Measurements from ENCODE around the gene ARHGAP8.
"Not testable (repeated sequence)": the region's sequence is repeated elsewhere in the genome, so short reads cannot be mapped to it uniquely, and the experiment has no call there.

Gene ARHGAP8

GRCh38 chr22:44776605-44777363 is 24.4 kb downstream of the ARHGAP8 start:
- no peak for DNase-seq

DNA sequence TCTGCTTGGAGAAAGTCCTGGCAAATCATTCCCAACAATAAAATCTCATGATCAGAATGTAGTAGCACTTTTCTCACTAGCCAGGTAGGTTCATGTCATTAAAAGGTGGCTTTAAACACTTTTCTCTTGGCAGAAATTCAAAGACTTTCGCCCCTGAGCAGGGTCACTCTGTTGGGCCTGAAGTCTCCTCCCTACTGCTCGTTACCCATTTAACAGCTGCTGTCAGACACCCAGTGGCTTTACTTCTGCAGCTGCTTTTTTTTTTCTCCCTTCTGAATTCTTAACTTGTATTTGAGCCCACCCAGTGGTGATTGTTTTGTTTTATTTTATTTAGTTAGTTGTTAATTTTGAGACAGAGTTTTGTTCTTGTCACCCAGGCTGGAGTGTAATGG is 25.0 kb downstream of the ARHGAP8 start:
- no peak for DNase-seq

GRCh38 chr22:44780876-44781449 is 28.6 kb downstream of the ARHGAP8 start:
- no peak for DNase-seq

GRCh38 chr22:44782363-44782963 is 30.1 kb downstream of the ARHGAP8 start:
- no peak for DNase-seq

DNA sequence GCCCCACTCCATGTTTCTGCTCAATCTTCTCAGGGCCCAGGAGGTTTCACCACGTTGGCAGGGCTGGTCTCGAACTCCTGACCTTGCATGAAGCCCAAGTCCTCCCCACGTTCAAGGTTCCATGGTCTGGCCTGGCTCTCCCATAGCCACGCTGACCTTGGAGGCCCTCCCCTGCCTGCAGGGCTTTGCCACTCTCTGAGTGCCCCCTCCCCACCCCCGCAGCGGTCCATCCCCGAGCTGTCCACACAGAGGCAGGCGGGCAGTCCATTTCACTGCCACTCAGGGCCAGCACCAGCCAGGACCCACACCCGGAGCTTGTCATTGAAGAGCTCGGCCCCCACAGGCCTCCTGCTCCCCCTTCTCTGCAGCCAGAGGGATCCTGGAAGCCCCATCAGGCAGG is 30.7 kb downstream of the ARHGAP8 start:
- DNase-seq: no peak

DNA sequence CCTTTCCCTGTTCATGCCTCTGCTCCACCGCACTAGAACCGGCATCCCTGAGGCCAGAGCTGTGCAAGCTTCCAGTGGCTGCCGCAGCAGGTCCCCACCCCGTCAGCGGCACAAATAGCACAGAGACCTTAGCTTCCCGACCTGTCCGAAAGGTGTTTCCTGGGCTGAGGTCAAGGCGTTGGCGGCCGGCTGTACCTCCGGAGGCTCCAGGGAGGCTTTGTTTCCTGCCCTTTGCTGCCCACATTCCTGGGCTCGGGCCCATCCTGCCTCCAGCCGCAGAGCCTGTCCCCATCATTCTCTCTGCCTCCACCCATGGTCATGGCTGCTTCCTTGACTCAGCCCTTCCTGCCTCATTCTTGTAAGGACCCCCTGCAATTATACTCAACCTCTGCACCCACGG is 31.2 kb downstream of the ARHGAP8 start:
- DNase-seq: no peak

GRCh38 chr22:44786136-44786535 is 33.8 kb downstream of the ARHGAP8 start:
- no peak for DNase-seq

- no peak for DNase-seq
Measured at GRCh38 chr22:44786610-44787009, 34.2 kb downstream of the ARHGAP8 start.

DNA sequence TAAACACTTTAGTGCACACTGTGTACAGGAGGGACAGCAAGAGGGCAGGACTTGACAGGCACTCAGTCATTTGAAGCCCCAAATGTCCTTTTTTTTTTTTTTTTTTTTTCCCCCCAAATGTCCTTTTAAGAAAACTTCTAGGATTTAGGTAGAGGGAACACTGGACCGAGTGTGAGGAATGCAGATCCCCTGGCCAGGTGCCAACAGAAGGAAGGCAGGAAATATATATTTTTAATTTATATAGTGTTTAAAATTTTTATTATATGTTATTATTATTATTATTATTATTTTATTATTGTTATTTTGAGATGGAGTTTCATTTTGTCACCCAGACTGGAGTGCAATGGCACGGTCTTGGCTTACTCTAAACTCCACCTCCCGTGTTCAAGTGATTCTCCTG is 35.5 kb downstream of the ARHGAP8 start:
- DNase-seq: no peak

GRCh38 chr22:44793106-44793505 is 40.7 kb downstream of the ARHGAP8 start:
- no peak for DNase-seq

DNA sequence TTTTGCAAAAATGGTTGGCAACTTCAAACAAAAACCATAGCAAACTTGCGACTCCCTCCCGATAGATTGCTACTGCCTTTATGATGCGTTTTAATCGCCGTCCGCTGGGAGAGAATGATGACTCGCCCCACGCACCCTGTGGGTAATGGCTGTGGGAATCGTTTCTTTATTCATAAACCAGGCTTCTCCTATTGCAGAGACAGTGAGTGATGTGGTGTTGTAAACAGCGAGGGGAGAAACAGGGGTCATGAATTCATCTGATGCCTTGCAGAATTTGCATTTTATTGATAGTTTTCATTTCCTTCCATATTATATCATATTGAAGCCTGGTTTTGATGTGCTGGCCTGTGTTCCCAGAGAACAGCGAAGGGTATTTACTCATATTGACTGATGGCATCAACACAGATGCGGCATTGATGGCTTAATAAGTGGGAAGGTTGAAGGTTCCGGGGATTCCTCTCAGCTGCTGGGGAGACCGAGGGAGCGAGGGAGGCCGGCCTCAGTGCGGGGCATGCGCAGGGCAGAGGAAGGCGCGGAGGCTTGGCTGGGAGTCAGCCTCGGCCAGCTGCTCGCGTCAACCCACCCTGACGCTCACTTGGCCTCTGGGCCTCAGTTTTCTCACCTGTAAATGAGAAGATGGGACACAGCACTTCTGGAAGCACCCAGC is 41.3 kb downstream of the ARHGAP8 start:
- no peak for DNase-seq

- no peak for DNase-seq
Measured at GRCh38 chr22:44795701-44796630, 43.6 kb downstream of the ARHGAP8 start.

DNA sequence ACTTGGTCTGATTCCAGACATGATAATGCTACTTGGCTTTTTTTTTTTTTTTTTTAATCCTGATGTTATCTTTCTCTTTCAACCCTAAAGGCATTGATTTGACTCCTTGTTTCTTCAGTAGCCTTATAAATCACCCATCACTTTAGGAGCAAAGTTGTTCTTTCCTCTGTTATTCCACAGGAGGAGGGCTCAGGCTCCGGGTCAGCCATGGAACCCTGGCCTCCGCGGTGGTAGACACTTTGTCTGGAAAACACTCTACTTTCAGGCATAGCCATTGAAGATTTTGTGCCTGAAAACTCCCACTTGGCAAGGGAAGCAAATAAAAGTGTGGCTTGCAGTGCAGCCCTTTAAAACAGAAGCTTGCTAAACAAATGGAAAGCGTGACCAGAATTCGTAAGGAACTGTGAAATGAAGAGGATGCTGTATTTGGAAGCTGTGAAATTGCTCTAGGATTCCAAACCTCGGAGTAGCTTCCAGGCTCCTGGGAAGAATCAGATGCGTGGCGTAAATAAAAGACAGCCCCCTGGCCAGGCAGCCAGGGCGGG is 44.9 kb downstream of the ARHGAP8 start:
- DNase-seq: no peak

DNA sequence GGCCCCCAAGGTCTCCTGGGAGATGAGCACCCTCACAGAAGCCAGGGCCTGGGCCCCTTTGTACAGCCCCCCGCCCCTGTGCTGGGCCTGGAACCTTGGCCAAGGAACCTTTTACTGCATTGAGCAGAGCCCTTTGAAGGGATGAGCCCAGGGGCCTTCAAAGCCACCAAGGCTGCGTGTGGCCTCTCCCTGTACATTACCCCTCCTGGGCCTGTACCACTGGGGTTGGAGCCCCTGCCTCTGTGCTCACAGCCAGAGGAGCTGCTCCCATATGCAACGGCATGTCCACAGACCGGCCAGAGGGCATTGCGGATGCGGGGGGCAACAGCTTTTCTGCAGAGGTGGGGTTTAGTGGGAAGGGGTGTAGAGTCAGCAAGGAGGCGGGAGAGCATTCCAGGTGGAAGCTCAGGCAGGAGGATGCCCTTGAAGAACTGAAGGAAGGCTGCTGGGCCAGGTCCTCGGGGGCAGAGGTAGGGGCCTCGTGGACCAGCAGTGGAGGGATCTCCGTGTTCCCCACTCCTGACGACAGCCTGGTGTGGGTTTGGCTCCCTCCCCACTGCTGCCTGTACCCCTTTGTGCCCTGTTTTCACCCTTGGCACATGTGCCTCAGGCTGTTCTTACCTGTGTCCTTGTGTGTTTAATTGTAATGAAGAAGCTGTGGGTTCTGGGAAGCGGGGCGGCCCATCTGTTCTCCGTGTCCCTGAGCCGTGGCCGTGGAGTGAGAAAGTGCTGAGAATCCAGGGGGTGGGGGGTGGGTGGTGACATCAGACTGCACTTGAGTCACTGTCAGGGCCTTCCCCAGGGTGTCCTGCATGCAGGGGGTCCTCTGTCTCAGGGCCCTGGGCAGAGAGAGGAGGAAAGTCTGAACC is 46.9 kb downstream of the ARHGAP8 start:
- DNase-seq: no peak

DNA sequence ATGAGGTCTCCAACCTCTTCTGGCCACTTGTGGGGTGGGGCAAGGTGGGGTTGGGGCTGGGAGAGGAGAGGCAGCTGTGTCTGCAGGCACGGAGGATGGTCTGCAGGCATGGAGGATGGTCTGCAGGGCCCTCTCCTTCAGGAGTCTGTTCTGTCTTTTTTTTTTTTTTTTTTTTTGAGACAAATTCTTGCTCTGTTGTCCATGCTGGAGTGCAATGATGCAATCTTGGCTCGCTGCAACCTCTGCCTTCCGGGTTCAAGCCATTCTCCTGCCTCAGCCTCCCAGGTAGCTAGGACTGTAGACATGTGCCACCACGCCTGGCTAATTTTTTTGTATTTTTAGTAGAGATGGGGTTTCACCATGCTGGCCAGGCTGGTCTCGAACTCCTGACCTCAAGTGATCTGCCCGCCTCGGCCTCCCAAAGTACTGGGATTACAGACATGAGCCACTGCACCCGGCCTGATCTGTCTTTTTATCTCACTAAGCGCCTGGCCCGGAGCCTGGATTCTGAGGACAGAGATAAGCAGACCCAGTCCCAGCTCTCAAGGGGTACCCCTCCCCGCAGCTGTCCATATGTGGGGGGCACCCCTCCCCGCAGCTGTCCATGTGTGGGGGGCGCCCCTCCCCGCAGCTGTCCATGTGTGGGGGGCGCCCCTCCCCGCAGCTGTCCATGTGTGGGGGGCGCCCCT is 47.7 kb downstream of the ARHGAP8 start:
- DNase-seq: not testable (repeated sequence)

DNA sequence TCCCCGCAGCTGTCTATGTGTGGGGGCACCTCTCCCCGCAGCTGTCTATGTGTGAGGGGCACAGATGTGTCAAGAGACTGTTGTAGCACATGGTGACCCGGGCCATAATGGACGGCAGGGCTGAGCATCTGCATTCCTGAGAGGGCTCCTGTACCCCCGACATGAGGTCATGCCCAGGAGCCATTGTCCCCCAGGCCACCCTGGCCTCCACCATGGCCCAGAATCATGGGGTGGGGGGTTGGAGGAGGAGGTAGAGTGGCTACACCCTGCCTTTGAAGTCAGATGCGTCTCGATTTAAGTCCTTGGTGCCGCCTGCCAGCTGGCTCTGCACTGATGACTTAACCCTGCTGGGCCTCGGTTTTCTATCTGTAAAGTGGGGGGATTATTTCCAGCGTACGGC is 49.1 kb downstream of the ARHGAP8 start:
- DNase-seq: no peak

DNA sequence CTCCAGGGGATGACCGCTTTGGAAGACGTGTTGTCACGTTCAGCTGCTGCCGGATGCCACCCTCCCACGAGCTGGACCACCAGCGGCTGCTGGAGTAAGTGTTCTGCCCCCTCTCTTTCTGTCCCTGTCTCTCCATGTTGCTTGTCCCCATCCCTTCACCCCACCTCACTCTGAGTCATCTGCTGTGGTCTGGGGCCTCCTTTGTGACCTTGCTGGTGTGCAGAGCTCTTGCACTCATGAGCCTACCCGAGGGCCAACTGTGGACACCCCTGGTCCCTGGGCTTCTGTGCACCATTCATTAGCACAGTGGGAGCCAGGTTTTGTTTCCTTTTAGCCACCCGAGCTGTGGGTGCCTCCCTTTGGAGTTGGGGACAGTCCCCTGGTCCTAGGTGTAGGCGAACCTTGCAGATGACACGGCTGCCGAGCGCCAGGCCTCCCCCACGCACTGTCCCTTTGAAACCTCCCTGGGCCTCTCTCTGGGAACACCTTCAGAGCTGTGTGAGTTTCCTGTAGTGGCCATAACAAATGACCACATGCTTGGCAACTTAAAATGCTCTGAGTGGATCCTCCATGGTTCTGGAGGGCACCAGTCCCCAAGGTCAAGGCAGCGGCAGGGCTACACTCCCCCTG is 49.8 kb downstream of the ARHGAP8 start:
- DNase-seq: no peak

- DNase-seq: no peak
Measured at GRCh38 chr22:44802956-44803355, 50.6 kb downstream of the ARHGAP8 start.

DNA sequence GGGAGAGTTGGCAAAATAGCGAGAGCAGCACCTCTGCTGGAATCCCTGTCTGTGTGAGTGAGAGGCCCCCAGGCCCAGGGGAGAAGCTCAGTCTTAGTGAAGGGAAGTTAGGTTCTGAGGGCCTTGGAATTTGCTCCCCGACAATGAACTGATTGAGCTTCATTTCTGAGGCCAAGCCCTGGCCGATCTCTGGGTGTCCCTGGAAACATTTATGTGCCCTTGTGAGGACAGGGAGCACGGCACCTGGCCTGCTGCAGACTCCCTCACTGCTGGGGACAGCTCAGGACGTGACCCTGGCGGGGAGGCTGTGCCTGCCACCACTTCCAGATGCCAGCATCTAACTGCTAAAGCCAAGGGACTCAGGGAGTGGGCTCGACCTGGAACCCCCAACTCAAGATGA is 52.0 kb downstream of the ARHGAP8 start:
- DNase-seq: no peak

DNA sequence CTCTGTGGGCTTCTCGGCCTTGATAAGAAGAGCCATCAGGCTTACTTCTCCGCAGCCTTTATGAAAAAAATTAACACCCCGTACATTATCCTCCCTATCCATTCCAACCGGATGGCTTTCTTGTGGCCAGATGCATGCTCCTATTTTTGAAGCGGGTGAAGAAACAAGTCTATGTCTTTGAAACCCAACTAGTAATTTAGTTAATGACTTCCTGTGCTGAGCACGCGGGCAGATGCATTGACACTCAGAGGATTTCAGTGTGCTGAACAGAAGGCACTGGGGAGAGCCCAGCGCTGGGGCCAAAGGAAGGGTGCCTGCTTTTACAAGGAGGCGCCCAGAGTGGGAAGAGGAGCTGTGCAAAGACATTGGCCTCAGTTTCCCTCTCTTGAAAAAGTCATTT is 53.3 kb downstream of the ARHGAP8 start:
- no peak for DNase-seq

Measured in NCI-H1092 (cell line).